Measurements from ENCODE around the gene SLC25A17.
"Not testable (repeated sequence)": the region's sequence is repeated elsewhere in the genome, so short reads cannot be mapped to it uniquely, and the experiment has no call there.

Gene SLC25A17

GRCh38 chr22:40819599-40820140 lies 524 bp upstream of the SLC25A17 start:
- no peak for DNase-seq (ENCODE audit: low read depth, low spot score)

- no peak for DNase-seq (ENCODE audit: low read depth, low spot score)
These were observed 877 bp downstream of the SLC25A17 start for GRCh38 chr22:40818192-40818746.

GRCh38 chr22:40817737-40818136 lies 1.4 kb downstream of the SLC25A17 start:
- no peak for DNase-seq (ENCODE audit: low read depth, low spot score)

- DNase-seq (ENCODE audit: low read depth, low spot score) = no peak
These were observed 5.2 kb downstream of the SLC25A17 start for GRCh38 chr22:40813912-40814315.

GRCh38 chr22:40808018-40808841 lies 10.9 kb downstream of the SLC25A17 start:
- no peak for DNase-seq (ENCODE audit: low read depth, low spot score)

- no peak for DNase-seq (ENCODE audit: low read depth, low spot score)
These were observed 12.4 kb downstream of the SLC25A17 start for GRCh38 chr22:40806711-40807110.

GRCh38 chr22:40805699-40806203 lies 13.4 kb downstream of the SLC25A17 start:
- no peak for DNase-seq (ENCODE audit: low read depth, low spot score)

- DNase-seq (ENCODE audit: low read depth, low spot score) = no peak
These were observed 13.9 kb downstream of the SLC25A17 start for GRCh38 chr22:40805239-40805638.

GRCh38 chr22:40803321-40803720 lies 15.8 kb downstream of the SLC25A17 start:
- DNase-seq (ENCODE audit: low read depth, low spot score) = no peak

GRCh38 chr22:40799008-40799407 lies 20.1 kb downstream of the SLC25A17 start:
- no peak for DNase-seq (ENCODE audit: low read depth, low spot score)

- peak; percentile 16 for DNase-seq (ENCODE audit: low read depth, low spot score)
These were observed 21.7 kb downstream of the SLC25A17 start for GRCh38 chr22:40797427-40797826.

GRCh38 chr22:40792451-40792850 lies 26.7 kb downstream of the SLC25A17 start:
- no peak for DNase-seq (ENCODE audit: low read depth, low spot score)

GRCh38 chr22:40791241-40791640 lies 27.9 kb downstream of the SLC25A17 start:
- peak; percentile 60 for DNase-seq (ENCODE audit: low read depth, low spot score)

GRCh38 chr22:40789131-40789530 lies 30.0 kb downstream of the SLC25A17 start:
- no peak for DNase-seq (ENCODE audit: low read depth, low spot score)

- no peak for DNase-seq (ENCODE audit: low read depth, low spot score)
These were observed 36.6 kb downstream of the SLC25A17 start for GRCh38 chr22:40782521-40782920.

- DNase-seq (ENCODE audit: low read depth, low spot score) = not testable (repeated sequence)
These were observed 37.4 kb downstream of the SLC25A17 start for GRCh38 chr22:40781749-40782148.

- no peak for DNase-seq (ENCODE audit: low read depth, low spot score)
These were observed 49.4 kb downstream of the SLC25A17 start for GRCh38 chr22:40769761-40770160.

- no peak for DNase-seq (ENCODE audit: low read depth, low spot score)
These were observed 50.9 kb downstream of the SLC25A17 start for GRCh38 chr22:40768206-40768605.

GRCh38 chr22:40766956-40767355 lies 52.2 kb downstream of the SLC25A17 start:
- DNase-seq (ENCODE audit: low read depth, low spot score) = peak; percentile 68

GRCh38 chr22:40764763-40765441 lies 54.2 kb downstream of the SLC25A17 start:
- no peak for DNase-seq (ENCODE audit: low read depth, low spot score)

GRCh38 chr22:40759294-40759840 lies 59.8 kb downstream of the SLC25A17 start:
- no peak for DNase-seq (ENCODE audit: low read depth, low spot score)

- not testable (repeated sequence) for DNase-seq (ENCODE audit: low read depth, low spot score)
These were observed 60.3 kb downstream of the SLC25A17 start for GRCh38 chr22:40758851-40759250.

All from astrocyte of the hippocampus (primary cell).